Neural cell (in vitro differentiated cells): ENCODE data around the gene INF2.

Source experiments
- EP300 ChIP-seq: fragments of 450-650 bp; conservative IDR thresholded peaks from 2 replicates; pipeline ENCODE4 v1.6.1; 2014; ENCODE audit warnings: antibody characterized with exemption, mild to moderate bottlenecking, moderate library complexity; ENCODE audit not compliant: poor library complexity, severe bottlenecking
- EZH2 ChIP-seq: fragments of 200-600, 300-800 bp; shearing (Covaris generic), sonication (generic); IDR thresholded peaks from 2 replicates; pipeline ENCODE4 v1.6.1; 2014; ENCODE audit warnings: antibody characterized with exemption, low read length, borderline replicate concordance, mild to moderate bottlenecking; ENCODE audit not compliant: insufficient read depth, poor library complexity, severe bottlenecking
- POLR2AphosphoS5 ChIP-seq: IDR thresholded peaks from 2 replicates; pipeline ENCODE4 v1.6.1; 2012
- TF ChIP-seq, protein P1 (sequence below): fragments of 450-650 bp; IDR thresholded peaks from 2 replicates; pipeline ENCODE4 v1.5.1; 2014; ENCODE audit warnings: antibody characterized with exemption, mild to moderate bottlenecking, moderate library complexity; ENCODE audit not compliant: poor library complexity, severe bottlenecking
- TF ChIP-seq, protein P2 (sequence below): IDR thresholded peaks from 2 replicates; pipeline ENCODE4 v1.6.1; 2012; ENCODE audit warnings: borderline replicate concordance

GRCh38 chr14:104706733-104707607, 17.6 kb downstream of the INF2 start:
- TF ChIP-seq, protein P1, sequence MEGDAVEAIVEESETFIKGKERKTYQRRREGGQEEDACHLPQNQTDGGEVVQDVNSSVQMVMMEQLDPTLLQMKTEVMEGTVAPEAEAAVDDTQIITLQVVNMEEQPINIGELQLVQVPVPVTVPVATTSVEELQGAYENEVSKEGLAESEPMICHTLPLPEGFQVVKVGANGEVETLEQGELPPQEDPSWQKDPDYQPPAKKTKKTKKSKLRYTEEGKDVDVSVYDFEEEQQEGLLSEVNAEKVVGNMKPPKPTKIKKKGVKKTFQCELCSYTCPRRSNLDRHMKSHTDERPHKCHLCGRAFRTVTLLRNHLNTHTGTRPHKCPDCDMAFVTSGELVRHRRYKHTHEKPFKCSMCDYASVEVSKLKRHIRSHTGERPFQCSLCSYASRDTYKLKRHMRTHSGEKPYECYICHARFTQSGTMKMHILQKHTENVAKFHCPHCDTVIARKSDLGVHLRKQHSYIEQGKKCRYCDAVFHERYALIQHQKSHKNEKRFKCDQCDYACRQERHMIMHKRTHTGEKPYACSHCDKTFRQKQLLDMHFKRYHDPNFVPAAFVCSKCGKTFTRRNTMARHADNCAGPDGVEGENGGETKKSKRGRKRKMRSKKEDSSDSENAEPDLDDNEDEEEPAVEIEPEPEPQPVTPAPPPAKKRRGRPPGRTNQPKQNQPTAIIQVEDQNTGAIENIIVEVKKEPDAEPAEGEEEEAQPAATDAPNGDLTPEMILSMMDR: no peak
- TF ChIP-seq EP300: no peak
- TF ChIP-seq, protein P2, sequence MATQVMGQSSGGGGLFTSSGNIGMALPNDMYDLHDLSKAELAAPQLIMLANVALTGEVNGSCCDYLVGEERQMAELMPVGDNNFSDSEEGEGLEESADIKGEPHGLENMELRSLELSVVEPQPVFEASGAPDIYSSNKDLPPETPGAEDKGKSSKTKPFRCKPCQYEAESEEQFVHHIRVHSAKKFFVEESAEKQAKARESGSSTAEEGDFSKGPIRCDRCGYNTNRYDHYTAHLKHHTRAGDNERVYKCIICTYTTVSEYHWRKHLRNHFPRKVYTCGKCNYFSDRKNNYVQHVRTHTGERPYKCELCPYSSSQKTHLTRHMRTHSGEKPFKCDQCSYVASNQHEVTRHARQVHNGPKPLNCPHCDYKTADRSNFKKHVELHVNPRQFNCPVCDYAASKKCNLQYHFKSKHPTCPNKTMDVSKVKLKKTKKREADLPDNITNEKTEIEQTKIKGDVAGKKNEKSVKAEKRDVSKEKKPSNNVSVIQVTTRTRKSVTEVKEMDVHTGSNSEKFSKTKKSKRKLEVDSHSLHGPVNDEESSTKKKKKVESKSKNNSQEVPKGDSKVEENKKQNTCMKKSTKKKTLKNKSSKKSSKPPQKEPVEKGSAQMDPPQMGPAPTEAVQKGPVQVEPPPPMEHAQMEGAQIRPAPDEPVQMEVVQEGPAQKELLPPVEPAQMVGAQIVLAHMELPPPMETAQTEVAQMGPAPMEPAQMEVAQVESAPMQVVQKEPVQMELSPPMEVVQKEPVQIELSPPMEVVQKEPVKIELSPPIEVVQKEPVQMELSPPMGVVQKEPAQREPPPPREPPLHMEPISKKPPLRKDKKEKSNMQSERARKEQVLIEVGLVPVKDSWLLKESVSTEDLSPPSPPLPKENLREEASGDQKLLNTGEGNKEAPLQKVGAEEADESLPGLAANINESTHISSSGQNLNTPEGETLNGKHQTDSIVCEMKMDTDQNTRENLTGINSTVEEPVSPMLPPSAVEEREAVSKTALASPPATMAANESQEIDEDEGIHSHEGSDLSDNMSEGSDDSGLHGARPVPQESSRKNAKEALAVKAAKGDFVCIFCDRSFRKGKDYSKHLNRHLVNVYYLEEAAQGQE: no peak
- no peak for TF ChIP-seq POLR2AphosphoS5
- no peak for TF ChIP-seq EZH2
